Activated T-helper 17 cell treated with anti-CD3 and anti-CD28 coated beads, Interleukin-2, amount 50 U/mL, for 72 hours (primary cell): ENCODE measurements around the gene CACNA1C. TPM values are rescaled to one million over a fixed set of nuclear protein-coding genes. Genes with fewer than 3 reads are reported as not detected.

Source experiments
- ATAC-seq: fragments of 150-1000 bp; cut with Tn5 transposase; replicated peaks from 2 replicates; pipeline ENCODE4 v1.10.0; 2021; ENCODE audit warnings: mild to moderate bottlenecking, moderate library complexity
- H3K27ac Mint-ChIP-seq: one replicate; pipeline ENCODE4 v1.8.0; 2022; ENCODE audit warnings: mixed read lengths
- H3K27me3 Mint-ChIP-seq: one replicate; pipeline ENCODE4 v1.8.0; 2022; ENCODE audit warnings: mixed read lengths
- H3K36me3 Mint-ChIP-seq: one replicate; pipeline ENCODE4 v1.8.0; 2022; ENCODE audit warnings: low read depth, mild to moderate bottlenecking, mixed read lengths
- H3K4me1 Mint-ChIP-seq: one replicate; pipeline ENCODE4 v1.8.0; 2022; ENCODE audit warnings: mixed read lengths
- H3K4me3 Mint-ChIP-seq: one replicate; pipeline ENCODE4 v1.8.0; 2022; ENCODE audit warnings: mild to moderate bottlenecking, mixed read lengths
- H3K9me3 Mint-ChIP-seq: one replicate; pipeline ENCODE4 v1.8.0; 2022; ENCODE audit warnings: mixed read lengths
- total RNA-seq, 2 donors: library from RNA; stranded (reverse); gene quantifications; one replicate each; pipeline ENCODE4 v1.2.3, GENCODE V29; 2022

CACNA1C gene
- total RNA-seq, 2 donors from 2014 or later: 0.04 to 0.21 TPM

- H3K27me3 Mint-ChIP-seq: peaks cover 40% of the 10 kb centered on the region
- ATAC-seq: no peak
- H3K36me3 Mint-ChIP-seq: no peaks in the 10 kb centered on the region
- H3K9me3 Mint-ChIP-seq: no peaks in the 10 kb centered on the region
- no peak overlapping the region for H3K27ac Mint-ChIP-seq
- H3K4me3 Mint-ChIP-seq: no peak overlapping the region
- no peaks in the 10 kb centered on the region for H3K4me1 Mint-ChIP-seq
These were observed 525.4 kb downstream of the CACNA1C start for GRCh38 chr12:2578211-2578610.

- H3K4me3 Mint-ChIP-seq: no peak overlapping the region
- H3K27me3 Mint-ChIP-seq: peaks cover 40% of the 10 kb centered on the region
These were observed 526.0 kb downstream of the CACNA1C start for GRCh38 chr12:2578772-2579171.

DNA sequence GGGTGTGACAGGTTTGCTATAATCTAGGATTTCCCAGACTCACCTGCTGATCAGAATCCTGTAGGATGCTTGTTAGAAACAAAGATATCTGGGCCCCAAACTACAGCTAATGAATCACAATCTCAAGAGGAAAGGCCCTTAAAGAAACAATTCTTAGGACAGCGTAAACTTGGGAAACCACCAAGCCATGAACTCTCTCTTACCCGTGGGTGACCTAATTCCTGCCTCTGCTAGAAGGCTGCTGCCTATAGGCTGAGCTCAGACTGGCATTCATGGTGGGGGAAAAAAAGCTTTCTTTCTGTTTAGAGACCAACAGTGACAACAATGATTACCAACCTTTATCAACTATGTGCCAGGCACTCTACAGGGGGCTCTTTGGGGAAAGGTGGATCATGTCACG is 528.0 kb downstream of the CACNA1C start:
- Mint-ChIP-seq H3K36me3 (no peaks in the 10 kb centered on the region), H3K4me3 (no peak overlapping the region), H3K27me3 (peaks cover 43% of the 10 kb centered on the region), H3K9me3 (no peaks in the 10 kb centered on the region), H3K27ac (no peak overlapping the region), H3K4me1 (no peaks in the 10 kb centered on the region)
- peak; percentile 56 for ATAC-seq

More at GRCh38 chr12:2578772-2579171, 526.0 kb downstream of the CACNA1C start:
- Mint-ChIP-seq H3K36me3 (no peaks in the 10 kb centered on the region), H3K4me1 (no peaks in the 10 kb centered on the region), H3K27ac (no peak overlapping the region), H3K9me3 (no peaks in the 10 kb centered on the region)
- no peak for ATAC-seq

DNA sequence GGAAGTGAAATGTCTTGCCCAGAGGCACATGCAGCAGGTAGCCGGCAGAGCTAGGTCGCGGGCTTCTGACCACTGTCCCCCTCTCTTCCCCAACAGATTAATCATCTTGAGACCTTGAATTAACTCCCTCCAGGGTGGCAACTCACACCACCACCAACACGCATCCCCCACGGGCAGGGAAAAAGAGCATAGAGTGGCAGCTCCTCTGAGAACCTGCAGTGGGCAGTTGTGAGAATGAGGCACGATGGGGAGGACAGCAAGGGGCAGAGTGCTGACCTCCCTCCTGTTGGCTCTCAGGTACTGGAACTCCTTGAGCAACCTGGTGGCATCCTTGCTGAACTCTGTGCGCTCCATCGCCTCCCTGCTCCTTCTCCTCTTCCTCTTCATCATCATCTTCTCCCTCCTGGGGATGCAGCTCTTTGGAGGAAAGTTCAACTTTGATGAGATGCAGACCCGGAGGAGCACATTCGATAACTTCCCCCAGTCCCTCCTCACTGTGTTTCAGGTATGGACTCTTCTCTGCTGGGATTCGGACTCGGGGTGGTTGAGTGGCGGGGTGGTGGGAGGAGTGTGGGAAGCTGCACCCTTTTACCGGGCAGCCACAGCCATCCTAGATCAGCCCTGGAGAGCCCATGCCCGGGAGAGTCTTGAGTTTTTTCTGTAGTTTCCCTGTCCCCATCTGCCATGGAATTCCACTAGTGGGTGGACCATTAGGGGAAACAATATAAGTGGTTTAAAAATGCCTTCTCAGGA is 528.7 kb downstream of the CACNA1C start:
- ATAC-seq: no peak
- no peaks in the 10 kb centered on the region for H3K36me3 Mint-ChIP-seq

GRCh38 chr12:2582631-2583030 is 529.8 kb downstream of the CACNA1C start:
- no peak for ATAC-seq
- no peaks in the 10 kb centered on the region for H3K36me3 Mint-ChIP-seq

More for the DNA sequence above, 528.7 kb downstream of the CACNA1C start:
- H3K4me1 Mint-ChIP-seq: no peaks in the 10 kb centered on the region
- no peaks in the 10 kb centered on the region for H3K9me3 Mint-ChIP-seq
- H3K4me3 Mint-ChIP-seq: no peak overlapping the region
- H3K27me3 Mint-ChIP-seq: peaks cover 41% of the 10 kb centered on the region
- H3K27ac Mint-ChIP-seq: no peak overlapping the region

GRCh38 chr12:2583091-2583497 is 530.3 kb downstream of the CACNA1C start:
- Mint-ChIP-seq H3K4me3 (no peak overlapping the region), H3K27me3 (peaks cover 52% of the 10 kb centered on the region), H3K9me3 (no peaks in the 10 kb centered on the region), H3K4me1 (no peaks in the 10 kb centered on the region), H3K36me3 (no peaks in the 10 kb centered on the region), H3K27ac (no peak overlapping the region)
- ATAC-seq: peak; percentile 84

More at GRCh38 chr12:2582631-2583030, 529.8 kb downstream of the CACNA1C start:
- H3K27ac Mint-ChIP-seq: no peak overlapping the region
- no peak overlapping the region for H3K4me3 Mint-ChIP-seq
- no peaks in the 10 kb centered on the region for H3K9me3 Mint-ChIP-seq
- H3K4me1 Mint-ChIP-seq: no peaks in the 10 kb centered on the region
- H3K27me3 Mint-ChIP-seq: peaks cover 47% of the 10 kb centered on the region

DNA sequence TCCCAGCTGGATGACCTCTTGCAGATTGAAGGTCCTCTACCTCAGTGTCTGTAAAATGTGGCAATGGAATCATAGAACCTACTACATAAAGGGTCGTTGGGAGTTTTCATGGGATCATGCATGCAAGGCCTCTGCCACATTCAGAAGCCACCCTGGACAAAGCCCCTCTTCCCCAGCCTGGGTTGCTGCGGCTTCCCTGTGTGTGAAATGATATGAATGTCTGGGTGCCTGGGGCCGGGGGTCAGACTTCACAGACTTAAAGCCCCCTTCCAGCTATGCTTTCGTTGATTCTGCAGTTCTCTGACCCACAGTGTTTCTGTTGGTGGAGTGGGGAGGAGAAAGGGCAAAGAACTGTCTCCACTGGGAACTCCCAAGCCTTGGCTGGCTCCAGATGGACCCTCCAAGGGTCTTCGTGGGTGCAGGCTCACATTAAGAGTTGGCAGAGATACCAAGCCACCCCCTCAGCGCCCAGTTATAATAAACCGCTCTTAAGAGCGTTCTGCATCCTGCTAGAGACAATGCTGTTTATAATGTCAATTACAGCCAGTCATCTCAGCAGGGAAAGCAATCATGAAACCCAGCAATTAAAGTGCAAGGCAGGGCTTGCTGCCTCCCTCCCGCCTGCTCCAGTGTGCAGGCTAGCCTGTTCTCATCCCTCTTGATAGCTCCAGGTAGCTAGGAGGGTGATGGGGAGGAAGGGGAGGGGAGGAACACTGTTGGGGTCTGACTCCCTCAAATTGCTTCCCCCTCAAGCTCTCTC is 531.0 kb downstream of the CACNA1C start:
- H3K27ac Mint-ChIP-seq: no peak overlapping the region
- no peak for ATAC-seq
- no peaks in the 10 kb centered on the region for H3K4me1 Mint-ChIP-seq
- H3K9me3 Mint-ChIP-seq: no peaks in the 10 kb centered on the region
- H3K27me3 Mint-ChIP-seq: peaks cover 59% of the 10 kb centered on the region
- H3K4me3 Mint-ChIP-seq: no peak overlapping the region
- no peaks in the 10 kb centered on the region for H3K36me3 Mint-ChIP-seq

- H3K4me3 Mint-ChIP-seq: no peak overlapping the region
- H3K4me1 Mint-ChIP-seq: no peaks in the 10 kb centered on the region
- no peaks in the 10 kb centered on the region for H3K36me3 Mint-ChIP-seq
- no peak for ATAC-seq
- H3K27ac Mint-ChIP-seq: no peak overlapping the region
- H3K9me3 Mint-ChIP-seq: peaks cover 3% of the 10 kb centered on the region
- H3K27me3 Mint-ChIP-seq: peaks cover 59% of the 10 kb centered on the region
These were observed 533.6 kb downstream of the CACNA1C start for GRCh38 chr12:2586156-2587038.

GRCh38 chr12:2588345-2588744 is 535.6 kb downstream of the CACNA1C start:
- Mint-ChIP-seq H3K36me3 (no peaks in the 10 kb centered on the region), H3K27me3 (peaks cover 48% of the 10 kb centered on the region), H3K27ac (no peak overlapping the region), H3K4me3 (no peak overlapping the region), H3K9me3 (peaks cover 4% of the 10 kb centered on the region), H3K4me1 (no peaks in the 10 kb centered on the region)
- ATAC-seq: no peak

DNA sequence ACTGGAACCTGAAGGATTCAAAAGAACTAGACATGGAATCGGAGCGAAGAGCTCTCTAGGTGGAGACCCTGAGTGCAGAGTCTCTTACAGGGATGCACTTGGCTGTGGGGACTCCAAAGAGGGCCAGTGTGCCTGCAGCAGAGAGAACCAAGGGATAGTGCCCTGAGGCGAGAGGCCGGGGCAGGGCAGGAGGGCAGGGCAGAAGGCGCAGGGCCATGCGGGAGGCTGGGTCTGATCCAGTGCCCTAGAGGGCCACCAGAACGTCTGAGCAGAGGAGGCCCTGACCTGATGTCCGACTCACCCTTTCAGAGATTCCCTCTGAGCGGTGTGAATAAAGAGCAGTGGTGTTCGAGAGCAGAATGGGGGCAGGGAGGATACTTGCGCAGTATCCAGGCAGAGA is 536.6 kb downstream of the CACNA1C start:
- Mint-ChIP-seq H3K4me1 (no peaks in the 10 kb centered on the region), H3K4me3 (no peak overlapping the region)
- ATAC-seq: no peak

DNA sequence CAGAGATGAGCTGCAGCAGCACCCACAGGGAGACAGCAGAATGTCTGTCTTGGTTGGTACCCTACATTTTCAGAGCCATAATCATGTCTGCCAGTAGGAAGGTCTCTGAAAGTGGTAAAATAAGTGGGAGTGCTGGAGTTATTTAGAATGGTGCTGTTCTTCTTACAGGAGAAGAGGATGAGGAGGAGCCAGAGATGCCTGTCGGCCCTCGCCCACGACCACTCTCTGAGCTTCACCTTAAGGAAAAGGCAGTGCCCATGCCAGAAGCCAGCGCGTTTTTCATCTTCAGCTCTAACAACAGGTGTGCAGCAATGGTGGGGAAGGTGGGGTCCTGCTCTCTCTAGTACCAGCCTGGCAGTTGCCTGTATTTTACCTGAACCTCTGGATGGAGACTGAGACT is 540.3 kb downstream of the CACNA1C start:
- no peaks in the 10 kb centered on the region for H3K4me1 Mint-ChIP-seq
- no peak for ATAC-seq

More for the DNA sequence above, 536.6 kb downstream of the CACNA1C start:
- H3K27ac Mint-ChIP-seq: no peak overlapping the region
- peaks cover 45% of the 10 kb centered on the region for H3K27me3 Mint-ChIP-seq
- peaks cover 7% of the 10 kb centered on the region for H3K9me3 Mint-ChIP-seq
- no peaks in the 10 kb centered on the region for H3K36me3 Mint-ChIP-seq

DNA sequence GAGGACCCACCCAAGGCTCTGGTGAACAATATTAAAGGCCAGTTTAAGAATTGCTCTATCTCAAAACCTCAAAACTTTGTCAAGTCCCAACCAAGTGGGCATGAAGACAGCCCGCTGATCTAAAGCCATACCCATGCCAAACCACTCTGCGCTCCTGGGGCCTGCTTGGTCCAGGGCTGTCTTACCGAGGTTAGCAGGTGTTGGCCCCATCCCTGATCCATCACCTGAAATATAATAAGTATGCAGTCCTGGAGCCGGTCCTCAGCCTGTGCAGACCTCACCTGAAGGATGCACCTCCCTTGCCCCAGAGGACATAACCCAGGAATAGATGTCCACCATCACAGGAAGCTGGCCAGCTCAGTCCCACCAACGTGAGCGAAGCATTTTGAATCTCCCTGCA is 543.7 kb downstream of the CACNA1C start:
- H3K4me1 Mint-ChIP-seq: no peaks in the 10 kb centered on the region

More for the DNA sequence above, 540.3 kb downstream of the CACNA1C start:
- Mint-ChIP-seq H3K4me3 (no peak overlapping the region), H3K27ac (no peak overlapping the region), H3K36me3 (no peaks in the 10 kb centered on the region), H3K27me3 (peaks cover 21% of the 10 kb centered on the region), H3K9me3 (peaks cover 7% of the 10 kb centered on the region)

DNA sequence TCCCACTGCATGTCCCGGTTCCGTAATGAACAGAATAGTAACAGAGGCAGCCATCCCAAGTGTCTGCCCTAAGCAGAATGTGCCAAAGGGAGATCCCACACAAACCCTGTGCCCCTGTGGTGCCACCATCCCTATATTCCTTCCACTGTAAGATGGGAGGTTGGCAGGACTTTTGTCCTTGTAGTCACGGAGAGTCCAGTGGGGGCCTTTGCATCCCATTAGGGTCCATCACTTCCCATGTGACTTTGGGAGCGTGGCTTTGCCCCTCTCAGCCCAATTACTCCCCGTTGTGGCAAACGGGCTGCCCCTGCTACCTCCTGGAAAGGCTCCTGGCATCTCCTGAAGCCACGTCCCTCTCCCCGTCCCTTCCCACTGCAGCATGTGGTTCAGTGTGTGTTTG is 552.5 kb downstream of the CACNA1C start:
- Mint-ChIP-seq H3K27me3 (peaks cover 28% of the 10 kb centered on the region), H3K9me3 (no peaks in the 10 kb centered on the region), H3K4me3 (no peak overlapping the region), H3K27ac (no peak overlapping the region), H3K4me1 (peaks cover 9% of the 10 kb centered on the region), H3K36me3 (no peaks in the 10 kb centered on the region)
- ATAC-seq: no peak

More for the DNA sequence above, 543.7 kb downstream of the CACNA1C start:
- Mint-ChIP-seq H3K9me3 (peaks cover 3% of the 10 kb centered on the region), H3K27me3 (peaks cover under 1% of the 10 kb centered on the region), H3K4me3 (no peak overlapping the region), H3K36me3 (no peaks in the 10 kb centered on the region), H3K27ac (no peak overlapping the region)
- no peak for ATAC-seq

DNA sequence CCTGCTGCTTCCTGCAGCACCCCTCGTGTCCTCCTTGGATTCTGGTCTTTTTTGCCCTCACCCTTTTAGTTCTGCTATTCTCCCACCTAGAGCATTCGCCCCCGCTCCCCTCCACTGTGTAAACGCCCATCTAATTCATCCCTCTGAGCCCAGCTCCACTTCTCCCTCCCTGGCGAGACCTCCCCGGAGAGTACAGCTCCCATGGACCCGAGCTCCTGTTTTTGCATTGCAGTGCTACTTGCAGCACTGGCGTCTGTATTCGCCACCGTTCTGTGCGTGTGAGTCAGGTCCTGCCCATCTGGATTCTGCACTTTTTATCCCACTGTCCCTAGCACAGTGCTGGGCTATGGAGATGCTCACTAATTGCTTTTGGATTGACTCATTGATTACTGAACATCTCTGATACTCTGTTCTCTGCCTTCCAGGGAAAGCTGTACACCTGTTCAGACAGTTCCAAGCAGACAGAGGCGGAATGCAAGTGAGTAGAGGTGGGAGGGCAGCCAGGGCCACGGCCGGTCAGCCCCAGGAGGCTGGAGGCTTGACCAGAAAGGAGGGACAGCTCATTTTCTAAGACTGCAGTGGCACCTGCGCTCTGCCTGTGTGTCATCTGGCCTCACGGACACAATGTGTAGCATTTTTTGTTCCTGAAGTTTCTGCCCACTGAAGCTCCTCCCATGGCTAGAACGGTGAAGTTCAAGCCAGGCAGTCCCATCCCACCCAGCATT is 553.6 kb downstream of the CACNA1C start:
- Mint-ChIP-seq H3K27me3 (peaks cover 37% of the 10 kb centered on the region), H3K4me3 (no peak overlapping the region), H3K27ac (no peak overlapping the region), H3K36me3 (no peaks in the 10 kb centered on the region), H3K9me3 (no peaks in the 10 kb centered on the region), H3K4me1 (peaks cover 9% of the 10 kb centered on the region)
- no peak for ATAC-seq
